Measurements from ENCODE around the gene ANXA9.

ANXA9 gene

DNA sequence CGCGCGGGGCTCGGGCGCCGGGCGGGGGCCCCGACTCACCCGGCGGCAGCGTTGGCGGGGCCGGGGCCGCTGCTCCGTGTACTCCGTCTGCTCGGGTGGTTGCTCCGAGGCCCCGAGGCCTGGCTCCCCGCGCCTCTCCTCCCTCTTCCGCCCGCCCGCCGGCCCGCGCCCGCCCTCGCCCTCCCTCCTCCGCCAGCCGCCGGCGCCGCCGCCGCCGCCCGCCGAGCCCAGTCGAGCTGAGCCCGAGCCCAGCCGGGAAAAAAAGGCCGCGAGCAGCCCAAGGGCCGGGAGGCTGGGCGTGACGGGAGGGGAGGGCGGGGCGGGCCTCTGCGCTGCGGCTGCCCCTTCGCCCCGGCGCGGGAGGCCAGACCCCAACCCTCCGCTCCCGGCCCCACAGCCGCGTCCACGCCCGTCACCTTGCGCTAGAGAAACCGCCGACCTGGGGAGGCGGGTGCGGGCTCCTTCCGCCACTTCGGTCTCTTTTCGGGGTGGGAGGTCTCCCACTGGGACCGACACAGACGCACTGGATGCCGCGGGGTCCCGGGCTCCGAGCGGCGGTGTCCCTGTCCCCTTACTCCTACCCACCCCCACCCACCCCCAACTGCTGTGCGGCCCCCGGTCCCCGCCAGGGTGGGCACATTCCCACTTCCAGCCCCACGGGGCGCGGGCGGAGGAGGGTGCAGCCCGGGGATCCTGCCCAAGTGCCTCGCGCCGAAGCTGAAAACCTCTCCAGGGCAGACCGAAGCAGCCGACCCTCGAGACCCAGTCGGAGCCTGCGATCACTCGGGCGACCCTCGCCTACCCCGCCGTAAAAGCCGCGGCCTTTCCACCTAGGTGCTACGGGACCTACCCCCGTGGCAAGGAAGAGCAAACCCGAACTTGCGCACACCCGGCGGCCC lies 7.3 kb upstream of the ANXA9 start, which contains the start of gene CERS2:
Gene CERS2 (minus strand): TSS at position 256 of the 899 bp plus-strand sequence. CDS start 5,745 bp downstream, outside the sequence.
- peak; percentile 90 for DNase-seq

DNA sequence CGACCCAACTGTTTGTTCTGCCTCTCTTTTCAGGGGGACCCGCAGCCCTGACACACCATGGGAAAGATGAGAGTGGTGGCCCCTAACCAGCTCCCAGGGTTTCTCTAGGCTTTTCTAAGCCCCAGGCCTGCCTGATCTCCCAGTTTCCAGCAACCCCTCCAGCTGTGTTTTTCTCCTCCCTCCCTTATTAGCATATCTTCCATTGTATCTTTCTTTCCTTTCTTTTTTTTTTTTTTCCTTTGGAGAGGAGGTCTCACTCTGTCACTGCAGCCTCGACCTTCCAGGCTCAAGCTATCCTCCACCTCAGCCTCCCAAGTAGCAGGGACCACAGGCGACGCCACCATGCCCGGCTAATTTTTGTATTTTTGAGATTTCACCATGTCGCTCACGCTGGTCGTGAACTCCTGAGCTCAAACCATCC lies 5.7 kb upstream of the ANXA9 start:
- DNase-seq, result no peak

DNA sequence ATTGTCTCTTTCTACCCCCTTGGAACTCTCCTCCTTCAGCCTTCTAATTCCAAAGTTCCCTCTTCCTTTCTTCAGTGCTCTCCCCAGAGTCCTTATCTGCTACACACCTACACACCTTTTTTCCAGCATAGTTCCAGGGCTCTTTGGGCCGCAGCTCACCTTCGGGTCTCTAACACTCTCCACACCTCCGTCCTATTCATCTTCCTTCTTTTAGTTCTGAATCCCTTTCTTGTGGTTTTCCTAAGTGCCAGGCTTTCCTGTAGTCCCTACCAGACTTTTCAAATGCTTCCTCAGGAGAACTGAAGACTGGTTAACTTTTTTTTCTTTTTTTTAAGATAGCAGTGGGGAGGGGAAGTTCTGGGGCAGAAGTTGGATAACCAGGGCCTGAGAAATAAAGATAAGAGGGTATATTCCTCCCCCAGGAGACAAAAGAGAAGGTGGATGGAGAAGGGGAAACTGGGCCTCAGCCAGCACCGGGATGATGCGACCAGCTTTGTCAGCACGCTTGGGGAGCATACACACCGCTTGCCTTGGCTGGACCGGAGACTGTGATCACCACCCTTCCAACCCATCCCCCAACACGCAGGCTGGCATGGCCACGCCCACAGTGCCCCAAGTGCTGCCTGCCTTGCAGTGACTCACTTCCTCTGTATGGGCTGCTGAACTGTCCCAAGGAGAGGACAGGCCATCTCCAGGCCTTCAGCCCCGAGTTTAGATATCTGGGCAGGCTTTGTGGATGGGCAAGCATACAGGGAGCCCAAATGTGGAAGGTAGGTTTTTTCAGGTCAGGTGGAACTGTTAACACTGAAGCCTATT lies 5.0 kb upstream of the ANXA9 start:
- no peak for DNase-seq

DNA sequence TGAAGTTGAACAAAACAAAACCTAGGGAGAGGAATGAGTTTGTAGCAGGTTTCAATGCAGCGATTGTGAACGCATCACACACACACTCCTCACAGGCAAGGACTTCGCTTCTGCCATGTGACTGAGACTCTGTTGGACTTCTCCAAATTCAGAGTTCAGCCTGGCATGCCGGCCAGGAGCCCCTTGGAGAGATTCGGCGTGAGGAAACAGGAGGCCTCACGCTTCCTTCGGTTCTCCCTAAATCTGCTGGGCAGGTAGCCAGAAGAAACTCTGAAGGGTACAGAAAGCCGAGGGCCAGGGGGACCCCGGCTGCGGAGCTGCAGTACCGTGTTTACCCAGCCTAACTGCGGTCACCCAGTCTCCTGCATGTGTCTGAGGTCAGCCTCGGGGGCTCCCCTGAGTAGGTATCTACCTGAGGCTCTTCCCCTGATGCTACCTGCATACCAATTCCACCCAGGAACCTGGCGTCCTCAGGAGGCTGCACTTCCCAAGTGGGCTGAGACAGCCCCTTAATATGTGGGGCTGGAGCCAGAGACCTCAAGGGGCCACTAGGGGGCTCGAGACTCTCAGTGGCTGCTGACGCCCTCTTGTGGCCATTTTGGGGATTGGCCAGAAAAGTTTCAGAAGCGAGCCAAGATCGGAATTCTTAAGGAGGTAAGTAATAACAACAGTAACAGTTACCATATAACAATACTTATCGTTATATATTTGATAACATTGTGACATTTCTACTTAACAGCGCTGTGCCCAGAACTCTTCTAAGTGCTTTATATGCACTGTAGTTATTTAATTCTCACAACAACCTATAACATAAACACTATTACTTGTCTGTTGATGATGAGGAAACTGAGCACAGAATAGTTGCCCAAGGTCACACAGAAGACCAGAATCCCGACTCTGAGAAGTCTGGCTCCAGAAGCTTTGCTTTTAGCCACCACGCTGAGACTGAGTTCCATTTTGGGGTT lies 2.7 kb upstream of the ANXA9 start:
- peak; percentile 90 for DNase-seq

DNA sequence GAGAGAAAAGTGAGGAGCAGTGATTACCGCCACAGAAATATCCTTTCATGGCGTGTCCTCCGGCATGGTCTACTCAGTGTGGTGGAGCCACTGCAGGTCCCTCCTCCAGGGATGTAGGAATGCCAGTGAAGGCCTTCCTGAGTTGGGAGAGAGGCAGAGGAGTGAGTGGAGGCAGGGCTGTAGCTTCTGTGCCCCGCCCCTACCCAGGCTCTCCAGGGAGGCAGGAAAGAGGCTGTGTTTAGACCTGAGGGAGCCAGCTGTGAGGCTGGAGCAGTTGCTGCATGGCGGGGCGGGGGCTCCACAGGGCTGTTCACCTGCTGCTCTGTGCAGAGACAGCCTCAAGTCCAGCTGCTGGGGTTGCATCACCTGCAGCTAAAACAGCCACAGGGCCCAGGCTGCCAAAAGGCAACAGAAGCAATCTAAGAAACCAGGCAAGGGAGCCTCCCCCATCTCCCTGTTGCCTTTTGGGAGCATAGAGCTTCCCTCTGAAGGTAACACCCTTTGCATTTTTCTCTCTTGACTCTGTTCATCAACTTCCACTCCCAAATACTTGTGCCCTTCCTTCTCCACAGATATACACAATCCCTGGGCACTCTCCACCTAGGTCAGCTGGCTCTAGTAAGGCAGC lies 801 bp upstream of the ANXA9 start:
- DNase-seq, result no peak

DNA sequence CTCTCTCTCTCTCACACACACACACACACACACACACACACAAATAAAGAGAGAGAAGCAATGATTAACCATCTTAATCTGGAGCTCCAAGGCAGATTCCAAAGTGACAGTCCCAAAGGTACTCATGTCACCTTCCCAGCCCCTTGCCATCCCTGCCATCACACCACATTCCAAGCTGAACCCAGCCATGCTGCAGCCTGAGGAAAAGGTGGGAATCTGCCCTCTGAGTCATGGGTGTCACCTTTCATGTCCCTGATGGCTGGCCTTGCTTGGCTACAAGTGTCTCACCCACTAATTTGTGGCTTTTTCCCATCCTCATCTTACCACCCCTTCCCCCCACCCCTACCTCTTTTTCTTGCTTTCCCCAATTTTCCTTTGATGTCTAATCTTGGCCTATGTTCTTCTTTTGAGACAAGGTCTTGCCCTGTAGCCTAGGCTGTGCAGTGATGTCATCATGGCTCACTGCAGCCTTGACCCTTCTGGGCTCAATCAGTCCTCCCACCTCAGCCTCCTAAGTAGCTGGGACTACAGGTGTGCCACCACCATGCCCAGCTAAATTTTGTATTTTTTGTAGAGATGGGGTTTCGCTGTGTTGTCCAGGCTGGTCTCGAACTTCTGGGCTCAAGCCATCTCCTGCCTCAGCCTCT lies 3.2 kb downstream of the ANXA9 start:
- DNase-seq, result no peak

DNA sequence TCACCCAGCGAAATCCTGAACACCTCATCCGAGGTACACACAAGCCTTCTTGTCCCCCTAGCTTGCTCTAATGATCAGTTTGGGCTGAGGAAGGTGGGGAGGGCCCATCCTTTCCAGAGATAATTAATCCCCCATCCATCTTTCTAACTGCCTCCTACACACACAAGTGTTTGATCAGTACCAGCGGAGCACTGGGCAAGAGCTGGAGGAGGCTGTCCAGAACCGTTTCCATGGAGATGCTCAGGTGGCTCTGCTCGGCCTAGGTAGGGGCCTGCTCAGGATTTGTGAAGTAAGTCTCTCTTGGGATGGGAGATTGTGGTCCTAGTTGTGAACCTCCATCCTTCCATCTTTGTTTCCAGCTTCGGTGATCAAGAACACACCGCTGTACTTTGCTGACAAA lies 5.8 kb downstream of the ANXA9 start:
- DNase-seq, result no peak

DNA sequence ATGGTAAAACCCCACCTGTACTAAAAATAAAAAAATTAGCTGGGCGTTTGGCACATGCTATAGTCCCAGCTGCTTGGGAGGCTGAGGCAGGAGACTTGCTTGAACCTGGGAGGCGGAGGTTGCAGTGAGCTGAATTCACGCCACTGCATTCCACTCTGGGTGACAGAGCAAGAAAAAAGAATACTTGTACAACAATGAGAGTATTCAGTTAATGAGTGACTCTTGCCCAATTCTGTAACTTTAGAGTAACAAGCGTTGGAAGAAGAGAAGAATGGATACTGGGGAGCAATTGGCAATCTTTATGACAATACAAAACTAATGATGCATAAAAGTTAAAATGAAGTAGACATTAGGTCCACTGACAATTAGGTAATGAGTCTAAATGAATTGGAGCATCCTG lies 10.5 kb downstream of the ANXA9 start:
- no peak for DNase-seq

DNA sequence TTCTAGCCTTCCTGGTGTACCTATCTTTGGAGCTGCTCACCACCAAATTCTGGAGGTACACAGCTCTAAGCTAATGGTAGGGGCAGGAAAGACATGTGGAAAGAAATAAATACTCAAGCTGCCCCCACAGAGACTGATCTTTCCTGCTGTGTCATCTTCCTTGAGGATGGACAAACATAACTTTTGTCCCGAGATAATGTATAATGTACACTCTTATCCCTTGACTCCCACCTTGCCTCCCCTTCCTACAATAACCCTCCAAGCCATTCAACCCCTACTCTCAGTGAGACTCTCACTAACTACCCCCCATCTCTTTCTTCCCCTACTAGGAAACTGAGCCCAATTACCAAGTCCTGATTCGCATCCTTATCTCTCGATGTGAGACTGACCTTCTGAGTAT lies 12.2 kb downstream of the ANXA9 start:
- DNase-seq, result no peak

DNA sequence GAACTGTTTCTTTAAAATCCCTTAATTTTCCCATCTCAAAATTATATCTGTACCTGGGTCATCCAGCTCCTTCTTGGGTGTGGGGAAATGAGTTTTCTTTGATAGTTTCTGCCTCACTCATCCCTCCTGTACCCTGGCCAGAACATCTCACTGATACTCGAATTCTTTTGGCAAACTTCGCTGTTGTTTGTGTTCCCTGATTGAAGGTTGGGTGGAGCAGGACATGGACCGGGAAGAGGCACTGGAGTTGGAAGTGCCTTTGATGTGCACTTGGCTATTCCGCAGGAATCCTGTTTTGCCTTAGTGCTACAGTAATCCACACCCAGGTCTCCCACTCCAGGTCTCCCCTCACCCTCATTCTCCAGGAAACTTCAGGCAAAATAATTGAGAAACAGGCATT lies 13.4 kb downstream of the ANXA9 start:
- no peak for DNase-seq

DNA sequence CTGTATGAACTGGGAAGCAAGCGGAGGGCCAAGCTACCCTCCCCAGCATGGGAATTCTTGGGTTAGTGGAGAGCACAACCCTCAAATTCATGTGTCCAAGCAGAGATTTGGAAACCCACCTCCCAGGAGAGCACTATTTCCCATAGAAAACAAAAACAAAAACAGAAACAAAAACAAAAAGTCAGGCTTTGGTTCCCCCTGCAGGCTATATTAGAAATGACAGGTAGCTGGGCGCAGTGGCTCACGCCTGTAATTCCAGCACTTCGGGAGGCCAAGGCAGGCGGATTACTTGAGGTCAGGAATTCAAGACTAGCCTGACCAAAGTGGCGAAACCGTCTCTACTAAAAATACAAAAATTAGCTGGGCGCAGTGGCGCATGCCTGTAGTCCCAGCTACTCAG lies 13.8 kb downstream of the ANXA9 start:
- DNase-seq, result no peak

DNA sequence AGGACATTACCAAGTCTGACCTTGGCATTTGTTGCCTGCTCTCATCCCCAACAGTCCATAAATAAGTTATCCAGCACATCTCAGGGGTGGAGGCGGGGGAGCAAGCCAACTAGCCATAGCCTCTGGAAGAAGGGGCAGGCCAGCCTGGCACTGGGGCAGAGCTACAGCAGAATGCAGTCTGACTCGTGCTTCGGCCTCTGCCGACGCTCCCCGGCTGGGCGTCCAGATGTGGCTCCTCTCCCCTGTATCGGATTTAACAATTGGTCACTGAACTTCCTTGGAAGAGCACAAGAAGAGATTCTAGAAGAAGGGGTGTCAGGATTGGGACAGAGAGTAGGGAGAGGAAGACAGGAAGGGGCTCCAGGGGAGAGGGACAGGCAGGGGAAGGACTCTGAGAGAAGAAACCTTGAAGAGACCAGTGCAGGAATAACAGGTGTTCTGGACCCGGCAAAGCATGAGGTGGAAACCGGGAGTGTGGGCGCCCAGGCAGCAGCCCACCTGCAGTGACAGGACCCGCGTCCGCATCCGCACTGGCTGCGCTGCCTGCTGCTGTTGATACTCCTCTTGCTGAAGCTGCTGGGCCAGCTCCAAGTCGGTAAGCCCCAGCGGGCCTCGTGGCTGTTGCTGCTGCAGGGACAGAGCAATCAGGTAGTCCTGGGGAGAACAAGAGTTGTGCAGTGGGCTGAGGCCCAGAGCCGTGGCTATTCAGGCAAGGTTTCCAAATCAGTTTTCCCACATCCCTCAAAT lies 15.2 kb downstream of the ANXA9 start:
- DNase-seq, result no peak

DNA sequence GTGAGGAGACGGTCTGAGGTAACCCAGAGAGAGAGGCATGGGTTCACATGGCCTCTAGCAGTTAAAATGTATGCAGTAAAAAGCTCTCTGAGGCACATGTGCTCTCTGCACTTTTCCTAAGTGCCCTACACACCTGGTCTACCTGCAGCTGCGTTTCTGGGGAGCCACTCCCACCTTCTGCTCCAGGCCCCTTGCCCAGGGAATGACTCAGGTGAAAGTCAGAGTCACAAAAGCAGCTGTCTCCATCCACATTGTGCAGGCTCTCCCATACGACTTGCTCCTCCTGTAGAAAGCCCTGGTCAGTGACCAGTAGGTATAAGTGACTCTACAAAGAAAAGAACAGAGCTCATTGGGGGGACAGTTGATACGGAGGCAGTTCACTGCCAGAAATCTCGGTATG lies 15.9 kb downstream of the ANXA9 start:
- DNase-seq, result no peak

DNA sequence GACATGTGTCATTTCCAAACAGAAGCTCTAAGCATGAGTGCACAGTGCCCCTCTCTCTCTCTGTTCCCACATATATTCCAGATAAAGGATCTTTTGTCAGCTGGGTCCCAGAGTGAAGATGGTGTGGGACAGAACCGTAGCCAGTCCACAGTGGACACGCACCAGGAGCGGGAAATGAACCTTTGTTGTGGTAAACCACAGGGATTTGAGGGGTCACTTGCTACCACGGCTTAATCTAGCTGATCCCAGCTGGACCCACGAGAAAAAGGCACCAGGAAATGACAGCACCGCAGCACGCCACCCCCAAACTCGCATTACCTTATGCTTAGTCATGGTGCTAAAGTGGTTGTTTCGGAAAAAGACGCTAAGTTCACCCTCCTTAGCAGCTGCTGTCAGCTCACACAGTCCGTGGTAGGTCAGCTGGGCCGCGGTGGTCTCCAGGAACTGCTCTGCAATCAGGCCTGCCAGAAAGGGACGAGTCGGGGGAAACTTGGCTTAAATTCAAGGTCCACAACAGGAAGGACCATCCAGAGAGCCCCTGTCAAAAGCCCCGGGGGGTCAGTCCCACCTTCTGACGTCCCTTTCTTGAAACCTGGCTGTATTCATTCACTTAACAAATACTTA lies 17.1 kb downstream of the ANXA9 start:
- DNase-seq, result no peak

DNA sequence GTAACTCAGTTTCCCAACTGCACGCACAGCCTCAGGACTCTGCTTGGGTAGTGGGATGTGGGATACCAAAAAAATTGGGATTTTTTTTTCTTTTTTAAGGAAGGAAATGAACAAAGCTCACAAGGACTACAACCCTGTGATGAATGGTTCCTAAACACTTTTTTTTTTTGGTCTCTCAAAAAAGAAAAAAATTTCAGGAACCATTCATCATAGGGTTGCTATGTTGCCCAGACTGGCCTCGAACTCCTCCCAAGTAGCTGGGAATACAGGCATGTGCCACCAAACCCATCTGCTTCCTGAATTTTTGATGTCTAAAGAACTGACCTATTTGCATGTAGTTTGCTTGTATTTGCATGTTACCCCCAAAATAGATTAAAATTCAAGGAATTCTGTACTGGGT lies 17.8 kb downstream of the ANXA9 start:
- no peak for DNase-seq

DNA sequence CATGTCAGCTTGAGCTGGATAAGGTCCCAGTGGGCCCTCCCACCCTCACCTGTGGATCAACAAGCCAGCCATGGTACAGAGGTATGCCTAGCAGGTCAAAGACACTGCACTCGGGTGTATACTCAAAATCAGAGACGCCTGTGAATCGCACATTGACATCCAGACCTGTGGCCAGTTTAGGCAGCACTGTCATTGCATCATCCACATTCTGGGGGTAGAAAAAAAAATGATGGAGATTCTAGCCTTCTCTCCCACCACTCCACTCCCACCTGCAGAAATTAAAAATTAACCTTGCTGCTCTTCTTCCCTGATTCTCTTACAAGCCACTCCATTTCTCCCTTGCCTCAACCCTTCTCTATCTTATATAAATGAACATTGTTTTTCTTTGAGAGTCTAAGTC lies 18.3 kb downstream of the ANXA9 start:
- no peak for DNase-seq

DNA sequence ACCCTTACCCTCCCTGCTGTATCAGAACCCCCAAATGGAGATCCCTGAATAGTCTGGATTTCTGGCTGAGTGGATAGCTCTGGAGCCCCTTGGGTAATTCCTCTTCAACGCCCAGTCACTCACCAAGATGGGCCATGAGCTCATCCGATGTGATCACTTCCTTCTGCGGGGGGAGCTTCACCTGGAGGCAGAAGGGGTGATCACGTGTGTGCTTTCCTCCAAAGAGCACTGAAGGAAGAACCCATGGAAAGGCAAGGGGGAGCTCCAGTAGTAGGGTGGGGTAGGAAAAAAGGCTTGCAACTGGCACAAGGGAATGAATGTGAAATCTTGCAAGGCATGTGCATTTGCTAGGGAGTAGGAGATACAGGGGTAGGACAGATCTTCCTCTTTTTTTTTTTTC lies 19.5 kb downstream of the ANXA9 start:
- DNase-seq, result no peak

DNA sequence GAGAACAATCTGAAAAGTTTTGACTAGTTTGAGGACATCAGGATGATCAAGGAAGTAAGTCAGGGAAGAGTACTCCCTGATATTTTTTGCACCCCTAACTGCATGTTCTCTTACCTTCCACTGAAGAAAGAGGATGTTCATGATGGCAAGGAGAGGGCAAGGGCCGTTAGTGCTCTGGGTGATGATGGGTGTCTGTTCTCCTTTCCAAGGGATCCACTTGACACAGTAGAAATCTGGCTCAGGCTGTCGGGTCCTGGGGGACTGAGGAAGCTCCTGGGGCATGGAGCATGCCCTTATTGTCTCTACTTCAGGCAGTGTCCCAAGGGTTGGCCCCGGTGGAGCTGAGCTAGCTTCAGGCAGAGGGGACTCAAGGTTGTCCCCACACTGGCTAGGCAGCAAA lies 20.0 kb downstream of the ANXA9 start:
- DNase-seq, result no peak

DNA sequence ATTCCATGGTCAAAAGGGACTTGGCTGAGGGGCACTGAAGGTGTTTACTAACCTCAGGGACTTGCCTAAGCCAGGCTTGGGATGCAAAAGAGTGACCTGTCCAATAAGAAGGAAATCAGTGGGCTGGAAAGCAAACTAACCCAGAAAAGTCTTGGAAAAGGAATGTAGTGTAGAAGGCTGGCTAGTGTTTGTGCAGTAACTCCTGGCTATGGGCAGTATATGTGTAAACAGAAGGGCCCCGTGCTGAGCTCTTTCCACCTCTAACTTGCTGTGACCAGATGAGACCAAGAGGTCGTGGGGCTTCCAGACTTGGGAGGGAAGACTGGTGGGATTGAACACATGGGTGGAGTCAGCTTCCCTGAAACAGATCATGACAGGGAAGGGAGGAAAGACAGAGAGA lies 20.5 kb downstream of the ANXA9 start:
- DNase-seq, result no peak

DNA sequence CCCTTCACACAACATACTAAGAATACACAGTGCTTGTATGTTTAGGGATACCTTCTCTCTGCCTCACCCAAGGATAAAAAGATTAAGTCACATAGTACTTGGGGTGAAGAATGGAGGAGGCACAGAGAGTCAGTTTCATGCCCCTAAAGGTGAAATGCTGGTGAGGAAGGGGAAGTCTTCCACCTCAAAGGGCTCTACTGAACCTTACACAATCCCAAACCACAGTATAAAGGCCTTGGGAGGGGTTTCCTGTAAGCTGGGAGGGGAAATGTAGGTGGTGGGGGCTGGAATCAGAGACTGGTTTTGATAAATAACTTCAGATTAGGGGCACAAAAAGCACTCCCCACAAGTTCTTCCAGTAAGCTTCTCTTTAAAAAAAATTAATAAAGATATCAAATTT lies 21.1 kb downstream of the ANXA9 start:
- no peak for DNase-seq

All from right hindlimb (tissue), 1 donor.